Mesenchymal stem cell (in vitro differentiated cells and primary cell): Measurements from ENCODE around the gene SCAF8.

Experiments
- DNase-seq: peaks from one replicate; pipeline ENCODE4 v3.0.0-alpha.2; 2013
- H2AFZ ChIP-seq: one replicate; pipeline ENCODE4 v1.6.1; 2013; ENCODE audit warnings: low read depth, mild to moderate bottlenecking, control low read depth, inconsistent platforms, low read length, moderate library complexity
- H2AK5ac ChIP-seq: 2 replicates; pipeline ENCODE4 v1.6.1; 2013; ENCODE audit warnings: low read length, moderate library complexity, mild to moderate bottlenecking, inconsistent platforms; ENCODE audit not compliant: severe bottlenecking
- H2BK120ac ChIP-seq: one replicate; pipeline ENCODE4 v1.6.1; 2013; ENCODE audit warnings: low read depth, mild to moderate bottlenecking, inconsistent platforms, low read length, moderate library complexity
- H2BK12ac ChIP-seq, 2 experiments: one replicate each; pipeline ENCODE4 v1.6.1; 2013; ENCODE audit warnings: inconsistent platforms in 2 of 2, low read length in 2 of 2, mild to moderate bottlenecking in 2 of 2, moderate library complexity in 2 of 2, control low read depth in 1 of 2
- H2BK15ac ChIP-seq: one replicate; pipeline ENCODE4 v1.6.1; 2013; ENCODE audit warnings: mild to moderate bottlenecking, low read depth, inconsistent platforms; ENCODE audit not compliant: poor library complexity, severe bottlenecking
- H2BK5ac ChIP-seq: 2 replicates; pipeline ENCODE4 v1.6.1; 2013; ENCODE audit warnings: low read depth, mild to moderate bottlenecking, low read length, control low read depth, inconsistent platforms; ENCODE audit not compliant: poor library complexity, severe bottlenecking
- H3K14ac ChIP-seq, 2 experiments: one replicate each; pipeline ENCODE4 v1.6.1; 2013; ENCODE audit warnings: inconsistent platforms in 2 of 2, low read length in 2 of 2, control low read depth in 1 of 2, mild to moderate bottlenecking in 1 of 2, moderate library complexity in 1 of 2
- H3K18ac ChIP-seq, 2 experiments: one replicate each; pipeline ENCODE4 v1.6.1; 2013; ENCODE audit warnings: inconsistent platforms in 2 of 2, low read length in 2 of 2, control low read depth in 1 of 2, low read depth in 1 of 2, mild to moderate bottlenecking in 1 of 2
- H3K23ac ChIP-seq, 2 experiments: one replicate each; pipeline ENCODE4 v1.6.1; 2013; ENCODE audit warnings: inconsistent platforms in 2 of 2, low read length in 2 of 2, mild to moderate bottlenecking in 2 of 2, moderate library complexity in 2 of 2, control low read depth in 1 of 2
- H3K27ac ChIP-seq: 2 replicates; pipeline ENCODE4 v1.5.1; 2013; ENCODE audit warnings: mild to moderate bottlenecking, moderate library complexity, low read length, control low read depth, inconsistent platforms; ENCODE audit not compliant: poor library complexity, severe bottlenecking
- H3K27me3 ChIP-seq, 2 experiments: 2 replicates each; pipeline versions ENCODE4 v1.6.1 to v1.7.0; 2013; ENCODE audit warnings: low read length in 2 of 2, mild to moderate bottlenecking in 2 of 2, moderate library complexity in 2 of 2, control low read depth in 1 of 2, inconsistent platforms in 1 of 2; ENCODE audit not compliant: control insufficient read depth in 1 of 2, insufficient read depth in 1 of 2
- H3K36me3 ChIP-seq, 2 experiments: 2 replicates each; pipeline versions ENCODE4 v1.6.1 to v1.7.0; 2013; ENCODE audit warnings: low read length in 2 of 2, control low read depth in 1 of 2, inconsistent platforms in 1 of 2, low read depth in 1 of 2, mild to moderate bottlenecking in 1 of 2; ENCODE audit not compliant: insufficient read depth in 2 of 2, control insufficient read depth in 1 of 2
- H3K4ac ChIP-seq, 2 experiments: one replicate each; pipeline ENCODE4 v1.6.1; 2013; ENCODE audit warnings: inconsistent platforms in 2 of 2, low read length in 2 of 2, mild to moderate bottlenecking in 2 of 2, moderate library complexity in 2 of 2, control low read depth in 1 of 2, low read depth in 1 of 2
- H3K4me1 ChIP-seq: 2 replicates; pipeline ENCODE4 v1.6.1; 2013; ENCODE audit warnings: low read depth, low read length, control low read depth; ENCODE audit not compliant: control insufficient read depth, insufficient read depth
- H3K4me2 ChIP-seq: 2 replicates; pipeline ENCODE4 v1.6.1; 2013; ENCODE audit warnings: low read length, mild to moderate bottlenecking, inconsistent platforms; ENCODE audit not compliant: poor library complexity, severe bottlenecking
- H3K4me3 ChIP-seq, 2 experiments: 2 replicates each; pipeline versions ENCODE4 v1.5.1 to v1.7.0; 2013; ENCODE audit warnings: low read length in 2 of 2, mild to moderate bottlenecking in 2 of 2, control low read depth in 1 of 2, low read depth in 1 of 2; ENCODE audit not compliant: insufficient read depth in 1 of 2
- H3K79me1 ChIP-seq: replicated peaks from 2 replicates; pipeline ENCODE4 v1.6.1; 2013; ENCODE audit warnings: mild to moderate bottlenecking, control low read depth, low read length, inconsistent platforms; ENCODE audit not compliant: poor library complexity, severe bottlenecking
- H3K9ac ChIP-seq: 2 replicates; pipeline ENCODE4 v1.7.0; 2013; ENCODE audit warnings: mild to moderate bottlenecking, low read length, moderate library complexity
- H3K9me3 ChIP-seq: 2 replicates; pipeline ENCODE4 v1.7.0; 2013; ENCODE audit warnings: mild to moderate bottlenecking, low read length; ENCODE audit not compliant: control insufficient read depth
- H4K8ac ChIP-seq: one replicate; pipeline ENCODE4 v1.6.1; 2013; ENCODE audit warnings: inconsistent platforms, mild to moderate bottlenecking, low read length, moderate library complexity
- H4K91ac ChIP-seq: one replicate; pipeline ENCODE4 v1.6.1; 2013; ENCODE audit warnings: mild to moderate bottlenecking, low read length, inconsistent platforms
- WGBS: methylation state at CpG from one replicate; pipeline ENCODE4 v1.1.7; 2013; ENCODE audit warnings: mixed read lengths; 5-methylcytosine and 5-hydroxymethylcytosine counted together

The SCAF8 gene

DNA sequence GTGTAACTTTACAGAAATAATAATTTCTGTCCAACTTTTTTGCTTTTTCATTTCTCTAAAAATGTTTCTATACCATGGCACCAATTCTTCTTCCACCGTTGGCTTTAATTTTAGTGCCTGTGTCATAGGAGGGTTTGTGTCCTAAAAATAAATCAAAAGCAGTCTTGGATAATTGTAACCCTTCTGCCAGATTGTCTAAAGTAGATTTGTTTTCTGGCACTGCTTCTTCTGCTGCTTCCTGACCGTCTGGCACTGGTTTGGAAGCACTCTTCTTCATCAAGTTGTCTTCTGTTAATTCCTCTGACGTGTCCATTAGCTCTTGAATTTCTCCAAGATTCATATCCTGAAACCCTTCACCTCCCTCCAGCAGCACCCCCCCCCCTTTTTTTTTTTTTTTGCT is 33.1 kb downstream of the SCAF8 start:
- no peaks in the 10 kb centered on the region for H3K27me3 ChIP-seq
- no peak overlapping the region for H3K14ac ChIP-seq
- no peak overlapping the region for H4K8ac ChIP-seq
- no peaks in the 10 kb centered on the region for H3K36me3 ChIP-seq
- no peak overlapping the region for H3K9ac ChIP-seq
- no peak overlapping the region for H3K18ac ChIP-seq
- H3K4ac ChIP-seq = no peak overlapping the region
- H3K9me3 ChIP-seq = no peaks in the 10 kb centered on the region
- no peak overlapping the region for H2AK5ac ChIP-seq
- H3K4me1 ChIP-seq = peaks cover 6% of the 10 kb centered on the region
- DNase-seq = no peak
- no peak overlapping the region for H2BK12ac ChIP-seq
- no peak overlapping the region for H3K4me3 ChIP-seq
- H3K79me1 ChIP-seq = no peaks in the 10 kb centered on the region
- no peak overlapping the region for H3K27ac ChIP-seq
- H3K4me2 ChIP-seq = no peak overlapping the region
- H2AFZ ChIP-seq = no peak overlapping the region
- WGBS = 84% methylated on average over 2 of the region's 3 CpGs
- no peak overlapping the region for H2BK5ac ChIP-seq
- H2BK120ac ChIP-seq = no peak overlapping the region
- no peak overlapping the region for H2BK15ac ChIP-seq
- H4K91ac ChIP-seq = no peak overlapping the region
- no peak overlapping the region for H3K23ac ChIP-seq

- no peak overlapping the region for H3K23ac ChIP-seq
- WGBS = 100% methylated on average over 2 of the region's 3 CpGs
- H3K9me3 ChIP-seq = no peaks in the 10 kb centered on the region
- no peaks in the 10 kb centered on the region for H3K36me3 ChIP-seq
- H3K4me3 ChIP-seq = no peak overlapping the region
- no peak overlapping the region for H3K4ac ChIP-seq
- no peaks in the 10 kb centered on the region for H3K27me3 ChIP-seq
- H2BK12ac ChIP-seq = no peak overlapping the region
- no peak overlapping the region for H2BK15ac ChIP-seq
- H3K14ac ChIP-seq = no peak overlapping the region
- H4K8ac ChIP-seq = no peak overlapping the region
- H2BK5ac ChIP-seq = no peak overlapping the region
- H2AK5ac ChIP-seq = no peak overlapping the region
- no peak overlapping the region for H4K91ac ChIP-seq
- no peak for DNase-seq
- H2AFZ ChIP-seq = no peak overlapping the region
- no peaks in the 10 kb centered on the region for H3K79me1 ChIP-seq
- H2BK120ac ChIP-seq = no peak overlapping the region
- no peak overlapping the region for H3K4me2 ChIP-seq
- no peak overlapping the region for H3K9ac ChIP-seq
- H3K4me1 ChIP-seq = peaks cover 6% of the 10 kb centered on the region
- H3K27ac ChIP-seq = no peak overlapping the region
- H3K18ac ChIP-seq = no peak overlapping the region
Observed at GRCh38 chr6:154767003-154767723, 33.9 kb downstream of the SCAF8 start.

- Histone ChIP-seq H3K4me2 (no peak overlapping the region), H2AFZ (no peak overlapping the region), H3K27me3 (no peaks in the 10 kb centered on the region), H3K9me3 (no peaks in the 10 kb centered on the region), H3K14ac (no peak overlapping the region), H3K9ac (no peak overlapping the region), H2BK15ac (no peak overlapping the region), H4K8ac (no peak overlapping the region), H3K79me1 (peaks cover 3% of the 10 kb centered on the region), H3K27ac (no peak overlapping the region), H2BK120ac (no peak overlapping the region), H2BK5ac (no peak overlapping the region), H2AK5ac (no peak overlapping the region), H2BK12ac (no peak overlapping the region), H3K4me1 (peaks cover 6% of the 10 kb centered on the region), H3K4ac (no peak overlapping the region), H4K91ac (no peak overlapping the region), H3K23ac (no peak overlapping the region), H3K36me3 (no peaks in the 10 kb centered on the region), H3K18ac (no peak overlapping the region), H3K4me3 (no peak overlapping the region)
- no peak for DNase-seq
- no CpG with 5 or more reads among the region's 3 CpGs for WGBS
Observed at GRCh38 chr6:154768280-154768679, 35.1 kb downstream of the SCAF8 start.

GRCh38 chr6:154773610-154774089 is 40.4 kb downstream of the SCAF8 start:
- 93% methylated on average over 2 of the region's 4 CpGs for WGBS
- no peak overlapping the region for H3K9ac ChIP-seq
- no peak overlapping the region for H2AFZ ChIP-seq
- no peak overlapping the region for H4K91ac ChIP-seq
- H3K4ac ChIP-seq = no peak overlapping the region
- H3K36me3 ChIP-seq = peaks cover 0 to 31% of the 10 kb centered on the region in 2 experiments
- no peak for DNase-seq
- H3K27me3 ChIP-seq = no peaks in the 10 kb centered on the region
- no peak overlapping the region for H3K27ac ChIP-seq
- H4K8ac ChIP-seq = no peak overlapping the region
- H2BK5ac ChIP-seq = no peak overlapping the region
- H2AK5ac ChIP-seq = no peak overlapping the region
- H2BK12ac ChIP-seq = no peak overlapping the region
- H3K9me3 ChIP-seq = no peaks in the 10 kb centered on the region
- peaks cover 4% of the 10 kb centered on the region for H3K4me1 ChIP-seq
- no peak overlapping the region for H3K4me3 ChIP-seq
- H3K18ac ChIP-seq = no peak overlapping the region
- peaks cover 3% of the 10 kb centered on the region for H3K79me1 ChIP-seq
- H2BK120ac ChIP-seq = no peak overlapping the region
- no peak overlapping the region for H3K4me2 ChIP-seq
- no peak overlapping the region for H2BK15ac ChIP-seq
- H3K23ac ChIP-seq = no peak overlapping the region
- no peak overlapping the region for H3K14ac ChIP-seq
